ENCODE data around the gene FXYD2. TPM values are rescaled to one million over a fixed set of nuclear protein-coding genes. Genes with fewer than 3 reads are reported as not detected.

FXYD2 gene
- total RNA-seq, 3 donors from 2014 or later: 1.2 to 9.1 (median 1.5) TPM

- no peaks in the 10 kb centered on the region for H3K36me3 ChIP-seq (ENCODE audit: low read depth)
- DNase-seq (no peak), ATAC-seq (no peak)
- intact Hi-C loops (cut with DNase I, micrococcal nuclease): no loop called here
- no peaks in the 10 kb centered on the region for H3K9me3 ChIP-seq
- no peak overlapping the region for H3K4me3 ChIP-seq
- TF ChIP-seq CTCF (IDR thresholded peaks at IDR 0.05): no peak
- peaks cover 18% of the 10 kb centered on the region for H3K4me1 ChIP-seq (ENCODE audit: low read depth)
These were observed 29.5 kb downstream of the FXYD2 start for GRCh38 chr11:117794772-117795629.

- no peak overlapping the region for H3K4me3 ChIP-seq
- H3K36me3 ChIP-seq (ENCODE audit: low read depth): no peaks in the 10 kb centered on the region
- intact Hi-C loops (cut with DNase I, micrococcal nuclease): no loop called here
- no peaks in the 10 kb centered on the region for H3K9me3 ChIP-seq
- DNase-seq (no peak), ATAC-seq (no peak)
- no peak for TF ChIP-seq CTCF (IDR thresholded peaks at IDR 0.05)
- H3K4me1 ChIP-seq (ENCODE audit: low read depth): peaks cover 13% of the 10 kb centered on the region
These were observed 30.4 kb downstream of the FXYD2 start for GRCh38 chr11:117794135-117794534.

- Histone ChIP-seq H3K4me3 (no peak overlapping the region), H3K36me3 (ENCODE audit: low read depth) (no peaks in the 10 kb centered on the region), H3K9me3 (no peaks in the 10 kb centered on the region), H3K4me1 (ENCODE audit: low read depth) (peaks cover 13% of the 10 kb centered on the region)
- no peak for TF ChIP-seq CTCF (IDR thresholded peaks at IDR 0.05)
- DNase-seq (no peak), ATAC-seq (no peak)
- intact Hi-C loops (cut with DNase I, micrococcal nuclease): no loop called here
These were observed 31.0 kb downstream of the FXYD2 start for GRCh38 chr11:117793583-117793982.

- Histone ChIP-seq H3K36me3 (ENCODE audit: low read depth) (no peaks in the 10 kb centered on the region), H3K4me1 (ENCODE audit: low read depth) (peaks cover 13% of the 10 kb centered on the region), H3K4me3 (no peak overlapping the region), H3K9me3 (no peaks in the 10 kb centered on the region)
- intact Hi-C loops (cut with DNase I, micrococcal nuclease): no loop called here
- DNase-seq (no peak), ATAC-seq (no peak)
- TF ChIP-seq CTCF (IDR thresholded peaks at IDR 0.05): no peak
These were observed 31.6 kb downstream of the FXYD2 start for GRCh38 chr11:117792992-117793391.

GRCh38 chr11:117792241-117792640 is 32.3 kb downstream of the FXYD2 start:
- Histone ChIP-seq H3K4me1 (ENCODE audit: low read depth) (peaks cover 13% of the 10 kb centered on the region), H3K4me3 (no peak overlapping the region), H3K36me3 (ENCODE audit: low read depth) (no peaks in the 10 kb centered on the region), H3K9me3 (no peaks in the 10 kb centered on the region)
- ATAC-seq: no peak
- no peak for DNase-seq
- TF ChIP-seq CTCF (IDR thresholded peaks at IDR 0.05): no peak
- intact Hi-C loops (cut with DNase I, micrococcal nuclease): no loop called here

Measured in mucosa of descending colon (tissue), 3 donors.